Left lung (tissue), 10 donors: ENCODE data around the gene RNF38. TPM values are rescaled to one million over a fixed set of nuclear protein-coding genes. Genes with fewer than 3 reads are reported as not detected.

Experiments used
- ATAC-seq: fragments of 200-7000 bp; cut with Tn5 transposase; one replicate; pipeline ENCODE4 v1.9.1; 2020; ENCODE audit warnings: moderate library complexity
- DNase-seq, 4 donors: peaks; one replicate each; pipeline ENCODE4 v3.0.0-alpha.2; 2013 to 2020
- H3K27ac ChIP-seq, 2 donors: fragments of 200-600 bp; sonication (generic) in 1 of 2; one replicate each; pipeline versions ENCODE4 v1.5.0 to v1.8.0; 2020 to 2021
- H3K27me3 ChIP-seq, 2 donors: fragments of 200-600 bp; sonication (generic) in 1 of 2; one replicate each; pipeline versions ENCODE4 v1.5.0 to v1.8.0; 2020 to 2021
- H3K36me3 ChIP-seq, 2 donors: fragments of 200-600 bp; sonication (generic) in 1 of 2; one replicate each; pipeline versions ENCODE4 v1.5.0 to v1.8.0; 2020 to 2021
- H3K4me1 ChIP-seq, 2 donors: fragments of 200-600 bp; one replicate each; pipeline ENCODE4 v1.8.0; 2021
- H3K4me3 ChIP-seq, 2 donors: fragments of 200-600 bp; sonication (generic) in 1 of 2; one replicate each; pipeline versions ENCODE4 v1.5.0 to v1.8.0; 2020 to 2021; ENCODE audit warnings: mild to moderate bottlenecking in 1 of 2
- H3K9me3 ChIP-seq, 2 donors: fragments of 200-600 bp; sonication (generic) in 1 of 2; one replicate each; pipeline versions ENCODE4 v1.5.0 to v1.8.0; 2020 to 2021
- intact Hi-C, 2 donors: fragments of 100-400 bp; cut with DNase I; formaldehyde crosslinking; loops; one replicate each; pipeline versions ENCODE4 v1.11.2 to v1.14.2; 2022
- polyA plus RNA-seq, 6 donors: library from polyadenylated mRNA; unstranded; fragments of 120-200 nt; gene quantifications; one replicate each; pipeline ENCODE4 v1.2.1, GENCODE V29; 2013; ENCODE audit not compliant: insufficient read length in 6 of 6
- total RNA-seq, 2 donors: library from RNA; stranded (reverse); fragmentation: NEBNext Ultra II Directional; extraction: Animal tissue kit (Norgen Biotek cat#: 25700); gene quantifications; one replicate each; pipeline ENCODE4 v1.2.1, GENCODE V29; 2021
- TF ChIP-seq, protein P1 (sequence below), 2 donors: fragments of 200-600 bp; sonication (generic) in 1 of 2; IDR thresholded peaks; one replicate each; pipeline versions ENCODE4 v1.5.0 to v1.8.0; 2021; ENCODE audit warnings: antibody characterized with exemption in 2 of 2
- donor health status: DM: no; HTN: yes; CAD: no.
- donor health status: DM: no; HTN: no; CAD: no.

RNF38 gene
- total and polyA plus RNA-seq, 8 donors, result 35.5 to 47.2 (median 41.0) TPM

DNA sequence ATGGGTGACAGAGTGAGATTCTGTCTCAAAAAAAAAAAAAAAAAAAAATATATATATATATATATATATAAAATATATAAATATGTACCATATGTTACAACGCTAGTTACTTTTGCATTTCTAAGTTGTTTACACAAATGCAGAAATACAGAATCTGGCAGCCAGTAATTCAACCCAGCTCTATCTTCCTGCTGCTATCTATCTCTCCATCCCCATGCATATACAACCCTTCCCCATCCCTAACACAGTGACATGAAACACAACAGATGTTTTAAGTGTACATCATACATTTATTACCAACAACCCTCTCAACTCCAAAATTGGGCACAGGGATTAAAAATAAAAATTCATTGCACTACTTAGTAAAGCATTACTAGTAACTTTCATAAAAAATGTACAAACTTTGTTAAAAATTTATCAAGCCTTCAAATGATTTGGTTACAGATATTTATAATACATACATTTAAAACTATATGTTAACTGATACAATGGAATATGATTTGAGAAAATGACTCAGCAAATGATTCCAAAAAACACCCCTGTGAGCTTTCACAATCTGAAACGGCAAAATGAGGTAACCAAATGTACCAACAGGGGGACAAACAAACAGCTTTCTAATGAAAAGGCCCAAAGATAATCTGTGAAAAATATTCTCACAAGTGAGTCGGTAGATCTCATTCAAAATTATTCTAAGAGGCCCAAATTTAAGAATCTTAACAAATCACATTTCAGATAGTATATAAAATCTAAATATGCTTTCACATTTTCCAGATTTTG, 63.8 kb downstream of the RNF38 start:
- no peaks in the 10 kb centered on the region for H3K9me3 ChIP-seq
- no peaks in the 10 kb centered on the region for H3K27me3 ChIP-seq
- H3K4me3 ChIP-seq, result no peak overlapping the region
- H3K36me3 ChIP-seq, result peaks cover 0 to 65% of the 10 kb centered on the region in 2 donors
- H3K27ac ChIP-seq, result no peak overlapping the region
- DNase-seq (no peak), ATAC-seq (no peak)
- intact Hi-C loops, result no loop called here
- no peaks in the 10 kb centered on the region for H3K4me1 ChIP-seq
- TF ChIP-seq, protein P1, sequence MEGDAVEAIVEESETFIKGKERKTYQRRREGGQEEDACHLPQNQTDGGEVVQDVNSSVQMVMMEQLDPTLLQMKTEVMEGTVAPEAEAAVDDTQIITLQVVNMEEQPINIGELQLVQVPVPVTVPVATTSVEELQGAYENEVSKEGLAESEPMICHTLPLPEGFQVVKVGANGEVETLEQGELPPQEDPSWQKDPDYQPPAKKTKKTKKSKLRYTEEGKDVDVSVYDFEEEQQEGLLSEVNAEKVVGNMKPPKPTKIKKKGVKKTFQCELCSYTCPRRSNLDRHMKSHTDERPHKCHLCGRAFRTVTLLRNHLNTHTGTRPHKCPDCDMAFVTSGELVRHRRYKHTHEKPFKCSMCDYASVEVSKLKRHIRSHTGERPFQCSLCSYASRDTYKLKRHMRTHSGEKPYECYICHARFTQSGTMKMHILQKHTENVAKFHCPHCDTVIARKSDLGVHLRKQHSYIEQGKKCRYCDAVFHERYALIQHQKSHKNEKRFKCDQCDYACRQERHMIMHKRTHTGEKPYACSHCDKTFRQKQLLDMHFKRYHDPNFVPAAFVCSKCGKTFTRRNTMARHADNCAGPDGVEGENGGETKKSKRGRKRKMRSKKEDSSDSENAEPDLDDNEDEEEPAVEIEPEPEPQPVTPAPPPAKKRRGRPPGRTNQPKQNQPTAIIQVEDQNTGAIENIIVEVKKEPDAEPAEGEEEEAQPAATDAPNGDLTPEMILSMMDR (IDR thresholded peaks at IDR 0.05), result no peak

DNA sequence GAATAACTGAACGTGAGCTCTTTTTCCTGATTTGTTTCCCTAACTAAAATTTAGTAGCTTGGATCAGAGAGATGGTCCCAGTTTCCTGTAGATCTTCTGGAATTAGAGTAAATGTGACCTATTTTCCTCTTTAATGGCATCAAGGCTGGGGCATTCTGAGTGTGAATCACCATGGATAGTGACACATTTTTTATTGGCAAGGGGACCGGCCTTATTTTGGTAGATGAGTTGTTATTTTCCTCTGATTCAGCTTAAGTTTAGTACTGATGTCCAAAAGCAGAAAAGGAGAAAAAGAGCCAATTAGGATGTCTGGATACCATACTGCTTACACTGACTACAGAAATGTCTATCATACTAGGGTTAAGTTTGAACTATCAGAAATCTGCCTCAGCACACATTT, 68.1 kb downstream of the RNF38 start:
- intact Hi-C loops, result no loop called here
- ATAC-seq, result no peak
- H3K27ac ChIP-seq, result no peak overlapping the region
- no peaks in the 10 kb centered on the region for H3K9me3 ChIP-seq
- H3K36me3 ChIP-seq, result peaks cover 0 to 24% of the 10 kb centered on the region in 2 donors
- no peak for DNase-seq
- H3K4me3 ChIP-seq, result no peak overlapping the region
- TF ChIP-seq, protein P1 (IDR thresholded peaks at IDR 0.05), result no peak
- H3K4me1 ChIP-seq, result peaks cover 5 to 7% of the 10 kb centered on the region in 2 donors
- H3K27me3 ChIP-seq, result no peaks in the 10 kb centered on the region

DNA sequence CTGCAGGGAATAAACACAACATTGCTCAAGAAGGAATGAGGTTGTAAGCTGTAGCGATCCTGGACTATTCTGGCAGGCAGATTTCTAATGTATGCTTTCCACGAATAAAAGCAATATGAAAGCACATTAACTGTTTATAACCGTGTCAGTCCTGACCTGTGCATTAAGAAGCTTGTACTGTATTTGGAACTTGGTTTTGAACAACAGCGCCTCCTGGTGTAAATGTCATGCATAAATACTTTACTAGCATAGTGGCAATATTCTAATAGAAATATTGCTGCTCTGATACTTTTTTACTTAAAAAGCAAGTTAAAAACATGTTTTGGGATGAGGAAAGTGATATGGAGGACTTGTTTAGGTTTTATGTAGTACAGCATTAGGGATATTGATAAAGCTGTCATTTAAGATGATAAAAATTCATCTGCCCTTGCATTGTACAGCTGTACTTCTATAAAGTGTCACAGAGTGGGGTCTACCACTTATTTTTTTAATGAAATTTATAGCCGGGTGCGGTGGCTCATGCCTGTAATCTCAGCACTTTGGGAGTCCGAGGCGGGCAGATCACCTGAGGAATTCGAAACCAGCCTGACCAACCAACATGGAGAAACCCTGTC, 71.2 kb downstream of the RNF38 start:
- TF ChIP-seq, protein P1 (IDR thresholded peaks at IDR 0.05), result peak; percentile 72
- H3K36me3 ChIP-seq, result peaks cover 0 to 7% of the 10 kb centered on the region in 2 donors
- H3K4me1 ChIP-seq, result peaks cover 5 to 7% of the 10 kb centered on the region in 2 donors
- no peak overlapping the region for H3K27ac ChIP-seq
- peak; percentile 87 for ATAC-seq
- DNase-seq, result peak in 2 of 4 donors; percentile 74 to 81
- intact Hi-C loops, result loop anchor here in 1 of 2 donors (10.0 kb wide), 1 partner anchor 84 kb away; no protein-coding TSS in a partner anchor
- H3K4me3 ChIP-seq, result no peak overlapping the region
- no peaks in the 10 kb centered on the region for H3K27me3 ChIP-seq
- no peaks in the 10 kb centered on the region for H3K9me3 ChIP-seq

DNA sequence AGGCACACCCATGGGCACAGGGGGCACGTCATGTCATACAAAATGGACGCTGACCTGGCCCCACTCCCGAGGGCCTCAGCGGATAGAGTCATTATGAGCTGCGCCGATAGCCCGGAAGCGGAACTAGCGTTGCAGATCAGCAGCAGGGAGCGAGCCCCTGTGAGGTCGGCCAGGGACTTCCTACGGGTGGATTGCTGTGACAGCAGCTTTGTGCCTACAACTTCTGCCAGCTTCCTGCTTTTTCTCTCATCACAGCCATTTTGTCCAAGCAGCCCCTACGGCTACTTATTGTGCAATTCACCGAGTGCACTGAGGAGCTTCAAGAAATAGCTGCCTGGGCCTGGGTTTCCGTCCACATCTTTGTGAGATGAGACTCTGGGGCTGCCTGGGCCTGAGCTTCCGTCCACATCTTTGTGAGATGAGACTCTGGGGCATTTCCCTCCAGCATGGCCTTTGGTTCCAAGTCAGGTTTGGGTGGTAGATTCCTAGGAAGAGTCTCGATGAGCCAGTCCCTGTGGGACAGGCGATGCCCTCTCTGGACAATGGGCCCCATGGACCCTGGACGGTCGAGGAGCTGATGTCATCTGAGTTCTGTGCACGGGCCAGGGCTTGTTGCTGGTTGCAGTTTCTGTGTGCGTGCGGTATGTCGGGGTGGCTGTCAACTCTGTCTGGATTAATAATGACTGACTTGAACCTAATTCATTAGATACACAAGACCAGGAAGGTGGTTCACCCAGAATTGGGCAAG, 74.8 kb downstream of the RNF38 start:
- Histone ChIP-seq H3K9me3 (no peaks in the 10 kb centered on the region), H3K4me3 (no peak overlapping the region), H3K36me3 (no peaks in the 10 kb centered on the region), H3K4me1 (peaks cover 5 to 7% of the 10 kb centered on the region in 2 donors), H3K27me3 (no peaks in the 10 kb centered on the region), H3K27ac (no peak overlapping the region)
- TF ChIP-seq, protein P1 (IDR thresholded peaks at IDR 0.05), result no peak
- DNase-seq (peak in 1 of 4 donors; percentile 56), ATAC-seq (peak; percentile 31)
- intact Hi-C loops, result loop anchor here in 1 of 2 donors (10.0 kb wide), 1 partner anchor 80 kb away; no protein-coding TSS in a partner anchor
